Mesothelial cell of epicardium (in vitro differentiated cells): ENCODE results near the gene NRF1. TPM values are rescaled to one million over a fixed set of nuclear protein-coding genes. Genes with fewer than 3 reads are reported as not detected.
"Not testable (repeated sequence)": the region's sequence is repeated elsewhere in the genome, so short reads cannot be mapped to it uniquely, and the experiment has no call there.

Experiments
- DNase-seq, 2 experiments: peaks; one replicate each; pipeline ENCODE4 v3.0.0; 2021; ENCODE audit warnings: low spot score in 2 of 2; ENCODE audit not compliant: unreplicated experiment in 2 of 2
- H3K27ac Mint-ChIP-seq: 2 replicates; pipeline ENCODE4 v1.8.0; 2021; ENCODE audit warnings: mixed read lengths
- H3K27me3 Mint-ChIP-seq: 2 replicates; pipeline ENCODE4 v1.8.0; 2021; ENCODE audit warnings: low read depth, mixed read lengths
- H3K36me3 Mint-ChIP-seq: 2 replicates; pipeline ENCODE4 v1.8.0; 2021; ENCODE audit warnings: mixed read lengths
- H3K4me1 Mint-ChIP-seq: 2 replicates; pipeline ENCODE4 v1.8.0; 2021; ENCODE audit warnings: mixed read lengths
- H3K4me3 Mint-ChIP-seq: 2 replicates; pipeline ENCODE4 v1.8.0; 2021; ENCODE audit warnings: mild to moderate bottlenecking, moderate library complexity, mixed read lengths
- H3K9me3 Mint-ChIP-seq: 2 replicates; pipeline ENCODE4 v1.8.0; 2021; ENCODE audit warnings: mixed read lengths
- CTCF ChIP-seq: fragments of 200-600 bp; sonication (generic); IDR thresholded peaks from one replicate; pipeline ENCODE4 v1.5.0; 2021; ENCODE audit warnings: antibody characterized with exemption; ENCODE audit not compliant: unreplicated experiment
- total RNA-seq: library from RNA; stranded (reverse); gene quantifications from 3 replicates; pipeline ENCODE4 v1.2.1, GENCODE V29; 2021

Gene NRF1
- total RNA-seq, 1 donor from 2014 or later = 26.3 TPM

- H3K36me3 Mint-ChIP-seq = no peaks in the 10 kb centered on the region
- no peaks in the 10 kb centered on the region for H3K9me3 Mint-ChIP-seq
- no peak for TF ChIP-seq CTCF
- no peak overlapping the region for H3K4me3 Mint-ChIP-seq
- H3K4me1 Mint-ChIP-seq = peaks cover 11% of the 10 kb centered on the region
- no peak for DNase-seq
- peaks cover 53% of the 10 kb centered on the region for H3K27me3 Mint-ChIP-seq
- H3K27ac Mint-ChIP-seq = no peak overlapping the region
Measured at GRCh38 chr7:129790136-129790535, 178.6 kb downstream of the NRF1 start.

- Mint-ChIP-seq H3K36me3 (no peaks in the 10 kb centered on the region), H3K4me3 (no peak overlapping the region), H3K4me1 (peaks cover 6% of the 10 kb centered on the region), H3K27ac (no peak overlapping the region), H3K9me3 (no peaks in the 10 kb centered on the region), H3K27me3 (peaks cover 27% of the 10 kb centered on the region)
- TF ChIP-seq CTCF = no peak
- no peak for DNase-seq
Measured at GRCh38 chr7:129792721-129793120, 181.2 kb downstream of the NRF1 start.

GRCh38 chr7:129793506-129794310 is 182.2 kb downstream of the NRF1 start:
- H3K36me3 Mint-ChIP-seq = no peaks in the 10 kb centered on the region
- no peak overlapping the region for H3K27ac Mint-ChIP-seq
- DNase-seq = no peak
- H3K4me3 Mint-ChIP-seq = no peak overlapping the region
- H3K9me3 Mint-ChIP-seq = no peaks in the 10 kb centered on the region
- TF ChIP-seq CTCF = no peak
- peaks cover 19% of the 10 kb centered on the region for H3K27me3 Mint-ChIP-seq
- H3K4me1 Mint-ChIP-seq = peaks cover 8% of the 10 kb centered on the region

- not testable (repeated sequence) for H3K27ac Mint-ChIP-seq, H3K36me3 Mint-ChIP-seq, H3K4me1 Mint-ChIP-seq, H3K9me3 Mint-ChIP-seq, H3K4me3 Mint-ChIP-seq, DNase-seq
- peaks cover 11% of the 10 kb centered on the region for H3K27me3 Mint-ChIP-seq
Measured at GRCh38 chr7:129794461-129794860, 182.9 kb downstream of the NRF1 start.

GRCh38 chr7:129796186-129796775 is 184.8 kb downstream of the NRF1 start:
- Mint-ChIP-seq H3K9me3 (no peaks in the 10 kb centered on the region), H3K27me3 (peaks cover under 1% of the 10 kb centered on the region), H3K4me1 (peaks cover 8% of the 10 kb centered on the region), H3K27ac (no peak overlapping the region), H3K4me3 (no peak overlapping the region), H3K36me3 (no peaks in the 10 kb centered on the region)
- DNase-seq = no peak
- TF ChIP-seq CTCF = no peak

GRCh38 chr7:129797214-129797789 is 185.8 kb downstream of the NRF1 start:
- Mint-ChIP-seq H3K4me3 (no peak overlapping the region), H3K9me3 (no peaks in the 10 kb centered on the region), H3K27ac (peak overlapping the region; percentile 67), H3K36me3 (no peaks in the 10 kb centered on the region), H3K27me3 (no peaks in the 10 kb centered on the region), H3K4me1 (peaks cover 8% of the 10 kb centered on the region)
- DNase-seq = no peak
- no peak for TF ChIP-seq CTCF
